HepG2 (cell line): ENCODE results near the gene ING5. TPM values are rescaled to one million over a fixed set of nuclear protein-coding genes. Genes with fewer than 3 reads are reported as not detected.

Experiments
- ATAC-seq: fragments of 200-7000 bp; cut with Tn5 transposase; 3 replicates; pipeline ENCODE4 v1.9.1; 2020; ENCODE audit warnings: mild to moderate bottlenecking, moderate library complexity
- BruUV-seq: library from RNA; stranded (reverse); fragments of 400-500 nt; replicated peaks from 2 replicates; lab custom pipeline; 2021; lab: Mats Ljungman, UMichigan
- CTCF ChIA-PET: fragments of 300-600 bp; formaldehyde crosslinking; extraction: SDS; loops from one replicate; lab custom pipeline; 2021; ENCODE audit warnings: low total read pairs, inconsistent platforms, low intra/inter-chr PET ratio; lab: Yijun Ruan, JAX
- POLR2A ChIA-PET: fragments of 350-600 bp; sonication (Branson Sonifier 250); formaldehyde crosslinking; loops from one replicate; lab custom pipeline; 2020; ENCODE audit warnings: antibody characterized with exemption, inconsistent platforms; lab: Yijun Ruan, JAX
- DNase-seq: peaks from one replicate; pipeline ENCODE4 v3.0.0-alpha.2; 2015; ENCODE audit warnings: low spot score
- FAIRE-seq: peaks from 3 replicates; lab custom pipeline; 2011; peaks lifted over from hg19 to GRCh38; lab: Jason Lieb, UNC
- H2AFZ ChIP-seq: one replicate; pipeline ENCODE4 v1.6.1; 2011; ENCODE audit warnings: low read length, inconsistent platforms
- H3K27ac ChIP-seq: fragments of 300-600 bp; 3 replicates; pipeline ENCODE4 v1.8.0; 2011; ENCODE audit warnings: mixed run types, mild to moderate bottlenecking, mixed read lengths, low read length, inconsistent platforms; ENCODE audit not compliant: insufficient read depth; ENCODE audit errors: extremely low read length
- H3K27me3 ChIP-seq, 2 experiments: fragments of 200-600 bp in 1 of 2; 2 replicates in 1 of 2; 3 replicates in 1 of 2; pipeline versions ENCODE4 v1.6.0 to v1.8.0; 2011; ENCODE audit warnings: low read length in 2 of 2, mild to moderate bottlenecking in 2 of 2, moderate library complexity in 2 of 2, inconsistent platforms in 1 of 2; ENCODE audit not compliant: insufficient read depth in 2 of 2, control insufficient read depth in 1 of 2
- H3K36me3 ChIP-seq, 2 experiments: fragments of 200-600 bp in 1 of 2; replicated peaks in 1 of 2; 2 replicates in 1 of 2; 3 replicates in 1 of 2; pipeline versions ENCODE4 v1.5.1 to v1.8.0; 2011; ENCODE audit warnings: low read length in 2 of 2, inconsistent platforms in 1 of 2; ENCODE audit not compliant: insufficient read depth in 2 of 2, control insufficient read depth in 1 of 2
- H3K4me1 ChIP-seq: 2 replicates; pipeline ENCODE4 v1.5.1; 2012; ENCODE audit warnings: low read length, inconsistent platforms; ENCODE audit not compliant: insufficient read depth
- H3K4me2 ChIP-seq: 2 replicates; pipeline ENCODE4 v1.6.0; 2011; ENCODE audit warnings: low read depth, low read length, inconsistent platforms
- H3K4me3 ChIP-seq, 3 experiments: fragments of 200-600 bp in 1 of 3; sonication (generic), shearing (Covaris generic) in 1 of 3; replicated peaks in 1 of 3; 2 replicates each; pipeline ENCODE4 v1.5.1; 2011 to 2016; ENCODE audit warnings: low read length in 3 of 3, inconsistent platforms in 2 of 3, low read depth in 2 of 3, mild to moderate bottlenecking in 2 of 3, control low read depth in 1 of 3, mixed read lengths in 1 of 3; ENCODE audit not compliant: insufficient read depth in 1 of 3
- H3K79me2 ChIP-seq: one replicate; pipeline ENCODE4 v1.6.1; 2011; ENCODE audit warnings: low read length, inconsistent platforms; ENCODE audit not compliant: insufficient read depth
- H3K9ac ChIP-seq: 2 replicates; pipeline ENCODE4 v1.6.0; 2011; ENCODE audit warnings: mild to moderate bottlenecking, low read depth, low read length, inconsistent platforms; ENCODE audit not compliant: insufficient read depth
- H3K9me3 ChIP-seq: 2 replicates; pipeline ENCODE4 v1.5.1; 2012; ENCODE audit warnings: mild to moderate bottlenecking, low read length
- H4K20me1 ChIP-seq: 2 replicates; pipeline ENCODE4 v1.6.0; 2011; ENCODE audit warnings: inconsistent platforms, mild to moderate bottlenecking, low read length, moderate library complexity; ENCODE audit not compliant: insufficient read depth
- ZBTB21 ChIP-seq: sonication (generic); formaldehyde crosslinking; IDR thresholded peaks from 2 replicates; pipeline ENCODE4 v1.4.0; 2020; ENCODE audit warnings: missing genetic modification reagents
- ZNF780A ChIP-seq: sonication (generic); formaldehyde crosslinking; IDR thresholded peaks from 2 replicates; pipeline ENCODE4 v1.8.0; 2022; ENCODE audit warnings: mild to moderate bottlenecking, missing genetic modification reagents, moderate library complexity
- WGBS: methylation state at CpG from one replicate; pipeline ENCODE4 v1.1.6; 2017; ENCODE audit warnings: low lambda C conversion rate; 5-methylcytosine and 5-hydroxymethylcytosine counted together
- in situ Hi-C: cut with HindIII; loops from 2 replicates; pipeline ENCODE4 v1.10.0; 2017; ENCODE audit warnings: low pct_unique_long_range_greater_than_20kb; ENCODE audit not compliant: extremely low pct_ligation_motif_present
- intact Hi-C: fragments of 100-400 bp; cut with micrococcal nuclease; formaldehyde crosslinking; loops from one replicate; pipeline ENCODE4 v1.10.0; 2022; ENCODE audit not compliant: unreplicated experiment
- polyA plus RNA-seq, 8 experiments: library from polyadenylated mRNA; depleted of rRNA in 3 of 8; stranded (reverse) in 7 of 8; unstranded in 1 of 8; fragments of >200 nt; fragmentation: Illumina TruSeq in 4 of 8; extraction: Trizol in 4 of 8; gene quantifications; 2 replicates each; pipeline versions ENCODE4 v1.2.1 to v1.2.3, GENCODE V29; 2011 to 2016; ENCODE audit warnings: low read depth in 4 of 8, missing spikeins in 1 of 8, mixed read lengths in 1 of 8; ENCODE audit not compliant: insufficient read depth in 1 of 8
- total RNA-seq, 5 experiments: library from RNA; depleted of rRNA; stranded (reverse); fragments of >200 nt; fragmentation: Illumina TruSeq; extraction: Trizol; gene quantifications; 2 replicates each; pipeline ENCODE4 v1.2.3, GENCODE V29; 2016; ENCODE audit warnings: low read depth in 1 of 5
- TF ChIP-seq, protein P1 (sequence below), 2 experiments: sonication (generic) in 1 of 2; formaldehyde crosslinking in 1 of 2; IDR thresholded peaks; 2 replicates each; pipeline versions ENCODE4 v1.4.0 to v1.6.1; 2018 to 2020; ENCODE audit warnings: missing genetic modification reagents in 2 of 2, borderline replicate concordance in 1 of 2, low read depth in 1 of 2, mild to moderate bottlenecking in 1 of 2, missing biosample characterization in 1 of 2
- TF ChIP-seq, protein P2 (sequence below): sonication (generic); formaldehyde crosslinking; IDR thresholded peaks from 2 replicates; pipeline ENCODE4 v1.4.0; 2020; ENCODE audit warnings: missing genetic modification reagents

Gene ING5
- total and polyA plus RNA-seq, 2 of the 13 experiments (the other 11 are each of a cell fraction or from before 2014, with no cell fraction given): 61.9 to 71.9 TPM

DNA sequence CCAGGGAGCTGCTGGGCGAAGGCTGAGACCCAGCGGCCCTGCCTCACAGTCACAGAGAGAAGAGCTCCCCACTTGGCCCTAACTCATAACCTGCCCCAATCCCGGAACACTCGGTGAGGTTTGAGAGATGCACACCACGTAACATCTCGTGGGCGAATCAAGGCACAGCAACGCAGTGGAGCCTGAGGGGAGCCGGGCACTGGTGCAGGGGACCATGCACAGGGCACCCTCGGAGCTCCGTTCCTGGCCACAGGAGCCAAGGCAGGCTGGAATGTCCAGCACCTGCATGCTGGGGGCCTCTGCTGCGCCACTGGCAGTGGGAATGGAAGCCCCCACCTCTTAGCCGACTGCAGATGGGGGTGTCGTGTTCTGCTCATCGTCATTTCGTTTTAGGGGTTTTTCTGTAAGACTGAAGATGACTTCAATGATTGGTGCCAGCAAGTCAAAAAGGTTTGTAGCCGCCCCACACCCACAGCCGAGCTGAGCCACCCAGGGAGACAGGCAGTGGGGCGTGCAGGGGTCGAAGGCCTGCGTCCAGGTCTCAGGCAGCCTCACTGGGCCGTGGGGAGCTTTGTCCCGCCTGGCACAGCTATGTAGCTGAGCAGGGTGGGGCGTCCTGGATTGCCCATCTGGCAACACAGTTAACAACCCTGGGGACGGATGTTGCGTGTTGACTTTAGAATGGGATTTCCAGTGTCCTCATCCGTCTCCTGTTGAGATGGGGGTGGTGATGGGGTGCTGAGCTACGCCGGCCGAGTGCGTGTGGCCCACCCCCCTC, 31.3 kb upstream of the ING5 start (continued):
- TF ChIP-seq, protein P1, sequence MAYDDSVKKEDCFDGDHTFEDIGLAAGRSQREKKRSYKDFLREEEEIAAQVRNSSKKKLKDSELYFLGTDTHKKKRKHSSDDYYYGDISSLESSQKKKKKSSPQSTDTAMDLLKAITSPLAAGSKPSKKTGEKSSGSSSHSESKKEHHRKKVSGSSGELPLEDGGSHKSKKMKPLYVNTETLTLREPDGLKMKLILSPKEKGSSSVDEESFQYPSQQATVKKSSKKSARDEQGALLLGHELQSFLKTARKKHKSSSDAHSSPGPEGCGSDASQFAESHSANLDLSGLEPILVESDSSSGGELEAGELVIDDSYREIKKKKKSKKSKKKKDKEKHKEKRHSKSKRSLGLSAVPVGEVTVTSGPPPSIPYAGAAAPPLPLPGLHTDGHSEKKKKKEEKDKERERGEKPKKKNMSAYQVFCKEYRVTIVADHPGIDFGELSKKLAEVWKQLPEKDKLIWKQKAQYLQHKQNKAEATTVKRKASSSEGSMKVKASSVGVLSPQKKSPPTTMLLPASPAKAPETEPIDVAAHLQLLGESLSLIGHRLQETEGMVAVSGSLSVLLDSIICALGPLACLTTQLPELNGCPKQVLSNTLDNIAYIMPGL (CRISPR knock-in tag; IDR thresholded peaks at IDR 0.05; ENCODE audit: borderline replicate concordance in 1 of 2, low read depth in 1 of 2): no peak
- TF ChIP-seq ZNF780A (CRISPR knock-in tag): no peak
- TF ChIP-seq, all 625 proteins: peak for 0

DNA sequence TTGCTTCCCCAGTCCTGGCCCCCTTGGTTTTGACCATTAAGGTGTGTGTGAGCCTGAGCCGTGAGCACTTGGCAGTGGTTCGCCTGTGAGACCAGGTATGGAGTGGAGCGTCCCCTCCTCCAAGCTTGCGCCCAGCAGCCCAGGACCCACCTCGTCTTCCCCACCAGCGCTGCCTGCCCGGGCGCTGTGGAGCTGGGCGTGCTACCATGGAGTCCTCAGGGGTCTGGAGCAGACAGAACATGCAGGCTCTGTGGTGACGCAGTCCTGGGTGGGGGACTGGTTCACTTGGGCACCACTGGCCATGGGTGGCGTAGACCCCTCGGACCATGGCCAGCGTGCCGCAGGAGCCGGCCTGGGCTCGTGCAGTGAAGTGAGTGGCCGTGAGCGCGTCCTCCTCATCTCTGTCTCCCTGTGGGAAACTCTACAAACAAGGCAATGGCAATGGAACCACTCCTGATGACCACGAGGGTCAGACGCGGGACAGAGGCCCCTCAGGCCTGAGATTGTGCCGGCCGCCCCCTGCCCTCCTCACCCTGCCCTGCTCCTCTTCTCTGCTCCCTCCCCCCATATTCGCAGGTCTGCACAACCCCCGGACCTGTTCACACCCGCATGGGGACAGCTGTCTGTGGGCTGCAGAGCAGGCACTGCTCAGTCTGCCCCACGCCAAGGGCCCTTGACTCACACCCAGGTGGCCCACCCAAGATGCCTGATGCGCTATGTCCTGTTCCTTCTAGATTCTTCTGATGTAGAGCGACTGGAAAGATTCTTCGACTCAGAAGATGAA, 30.2 kb upstream of the ING5 start:
- Histone ChIP-seq H2AFZ (no peak overlapping the region), H3K9me3 (no peaks in the 10 kb centered on the region), H3K79me2 (no peaks in the 10 kb centered on the region), H3K4me3 (no peak overlapping the region), H3K4me2 (no peak overlapping the region), H3K4me1 (no peaks in the 10 kb centered on the region), H4K20me1 (no peaks in the 10 kb centered on the region), H3K27ac (no peak overlapping the region), H3K9ac (no peak overlapping the region), H3K36me3 (peaks cover 38 to 73% of the 10 kb centered on the region in 2 experiments), H3K27me3 (no peaks in the 10 kb centered on the region)
- no TSS peak for BruUV-seq
- in situ Hi-C loops: no loop called here
- FAIRE-seq (no peak), ATAC-seq (no peak), DNase-seq (no peak)
- CTCF ChIA-PET: no interaction called here
- intact Hi-C loops: no loop called here
- WGBS: 96% methylated on average over 29 of the region's 31 CpGs
- POLR2A ChIA-PET: interaction anchor here (0.6 kb wide), 1 partner anchor 18 kb away, joined by 4 read pairs; no protein-coding TSS in a partner anchor
- TF ChIP-seq ZBTB21: no peak
- TF ChIP-seq, protein P2, sequence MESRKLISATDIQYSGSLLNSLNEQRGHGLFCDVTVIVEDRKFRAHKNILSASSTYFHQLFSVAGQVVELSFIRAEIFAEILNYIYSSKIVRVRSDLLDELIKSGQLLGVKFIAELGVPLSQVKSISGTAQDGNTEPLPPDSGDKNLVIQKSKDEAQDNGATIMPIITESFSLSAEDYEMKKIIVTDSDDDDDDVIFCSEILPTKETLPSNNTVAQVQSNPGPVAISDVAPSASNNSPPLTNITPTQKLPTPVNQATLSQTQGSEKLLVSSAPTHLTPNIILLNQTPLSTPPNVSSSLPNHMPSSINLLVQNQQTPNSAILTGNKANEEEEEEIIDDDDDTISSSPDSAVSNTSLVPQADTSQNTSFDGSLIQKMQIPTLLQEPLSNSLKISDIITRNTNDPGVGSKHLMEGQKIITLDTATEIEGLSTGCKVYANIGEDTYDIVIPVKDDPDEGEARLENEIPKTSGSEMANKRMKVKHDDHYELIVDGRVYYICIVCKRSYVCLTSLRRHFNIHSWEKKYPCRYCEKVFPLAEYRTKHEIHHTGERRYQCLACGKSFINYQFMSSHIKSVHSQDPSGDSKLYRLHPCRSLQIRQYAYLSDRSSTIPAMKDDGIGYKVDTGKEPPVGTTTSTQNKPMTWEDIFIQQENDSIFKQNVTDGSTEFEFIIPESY (CRISPR knock-in tag): peak; percentile 81
